ENCODE data around the gene HCN2. TPM values are rescaled to one million over a fixed set of nuclear protein-coding genes. Genes with fewer than 3 reads are reported as not detected.

Gene HCN2
- total RNA-seq, 2 donors from 2014 or later, result 0.14 to 8.5 TPM

DNA sequence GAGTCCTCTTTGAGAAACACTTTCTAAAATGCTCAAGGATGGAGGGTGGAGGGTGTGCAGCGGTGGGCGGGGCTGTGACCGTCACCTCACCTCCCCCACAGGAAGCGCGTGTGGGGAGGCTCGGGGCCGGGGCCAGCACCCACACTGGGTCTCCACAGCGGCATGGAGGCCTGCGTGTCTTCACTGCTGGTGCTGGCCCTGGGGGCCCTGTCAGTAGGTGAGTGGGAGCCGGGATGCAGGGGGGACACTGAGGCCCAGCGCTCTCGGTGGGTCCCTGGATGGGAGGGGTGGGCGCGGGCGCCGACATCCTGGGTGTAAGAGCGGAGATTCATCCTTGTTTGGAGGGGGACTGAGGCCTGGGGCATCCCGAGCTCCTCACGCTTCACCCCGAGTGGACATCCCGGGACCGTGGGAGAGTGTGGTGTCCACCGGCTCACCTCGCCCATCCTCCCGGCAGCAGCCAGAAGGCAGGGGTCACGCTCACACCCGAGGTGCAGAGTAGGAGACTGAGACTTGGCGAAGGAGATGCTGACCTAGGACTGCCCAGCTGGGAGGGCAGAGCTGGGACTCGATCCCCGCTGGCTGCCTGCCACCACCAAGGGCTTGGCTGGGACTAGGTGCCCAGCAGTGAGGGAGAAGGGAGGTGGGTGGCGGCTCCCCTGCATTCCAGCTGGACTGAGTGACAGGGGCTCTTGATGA is 45.6 kb upstream of the HCN2 start, which contains the start of gene GZMM:
TSS of gene GZMM (plus strand) at position 144 of the 699 bp plus-strand sequence. CDS start at position 163, 19 bp downstream.
- DNase-seq (ENCODE audit: low spot score), result no peak
- Histone ChIP-seq H3K4me1 (replicated peaks) (no peaks in the 10 kb centered on the region), H3K27ac (no peak within 1 kb of the TSS), H3K9me3 (no peaks in the 10 kb centered on the region), H3K27me3 (replicated peaks; ENCODE audit: insufficient read depth) (no peaks in the 10 kb centered on the region), H3K4me3 (no peak within 1 kb of the TSS), H3K36me3 (peaks cover 0 to 12% of the 10 kb centered on the region in 2 donors)
- intact Hi-C loops (cut with DNase I), result no loop called here
- TF ChIP-seq POLR2A (IDR thresholded peaks at IDR 0.05) (no peak), POLR2AphosphoS5 (IDR thresholded peaks at IDR 0.05) (no peak), CTCF (IDR thresholded peaks at IDR 0.05) (no peak)
- 61% methylated on average over 31 of the region's 31 CpGs for WGBS

DNA sequence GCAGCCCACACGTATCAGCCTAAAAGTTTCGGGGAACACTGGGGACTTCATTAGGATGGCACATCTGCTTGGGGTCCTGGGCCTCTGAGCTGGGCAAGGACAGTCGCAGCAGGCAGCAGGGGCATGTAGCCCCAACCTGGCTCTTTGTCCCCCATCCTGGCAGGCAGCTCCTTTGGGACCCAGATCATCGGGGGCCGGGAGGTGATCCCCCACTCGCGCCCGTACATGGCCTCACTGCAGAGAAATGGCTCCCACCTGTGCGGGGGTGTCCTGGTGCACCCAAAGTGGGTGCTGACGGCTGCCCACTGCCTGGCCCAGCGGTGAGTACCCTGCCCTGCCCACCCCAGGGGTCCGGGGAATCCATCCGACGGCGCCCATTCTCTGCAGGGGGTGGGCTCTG is 42.6 kb upstream of the HCN2 start:
- Histone ChIP-seq H3K27me3 (replicated peaks; ENCODE audit: insufficient read depth) (no peaks in the 10 kb centered on the region), H3K4me1 (replicated peaks) (no peaks in the 10 kb centered on the region), H3K4me3 (no peak overlapping the region), H3K27ac (no peak overlapping the region), H3K36me3 (no peaks in the 10 kb centered on the region), H3K9me3 (no peaks in the 10 kb centered on the region)
- 81% methylated on average over 14 of the region's 15 CpGs for WGBS
- DNase-seq (ENCODE audit: low spot score), result no peak
- intact Hi-C loops (cut with DNase I), result no loop called here
- TF ChIP-seq POLR2A (IDR thresholded peaks at IDR 0.05) (no peak), CTCF (IDR thresholded peaks at IDR 0.05) (no peak), POLR2AphosphoS5 (IDR thresholded peaks at IDR 0.05) (no peak)

DNA sequence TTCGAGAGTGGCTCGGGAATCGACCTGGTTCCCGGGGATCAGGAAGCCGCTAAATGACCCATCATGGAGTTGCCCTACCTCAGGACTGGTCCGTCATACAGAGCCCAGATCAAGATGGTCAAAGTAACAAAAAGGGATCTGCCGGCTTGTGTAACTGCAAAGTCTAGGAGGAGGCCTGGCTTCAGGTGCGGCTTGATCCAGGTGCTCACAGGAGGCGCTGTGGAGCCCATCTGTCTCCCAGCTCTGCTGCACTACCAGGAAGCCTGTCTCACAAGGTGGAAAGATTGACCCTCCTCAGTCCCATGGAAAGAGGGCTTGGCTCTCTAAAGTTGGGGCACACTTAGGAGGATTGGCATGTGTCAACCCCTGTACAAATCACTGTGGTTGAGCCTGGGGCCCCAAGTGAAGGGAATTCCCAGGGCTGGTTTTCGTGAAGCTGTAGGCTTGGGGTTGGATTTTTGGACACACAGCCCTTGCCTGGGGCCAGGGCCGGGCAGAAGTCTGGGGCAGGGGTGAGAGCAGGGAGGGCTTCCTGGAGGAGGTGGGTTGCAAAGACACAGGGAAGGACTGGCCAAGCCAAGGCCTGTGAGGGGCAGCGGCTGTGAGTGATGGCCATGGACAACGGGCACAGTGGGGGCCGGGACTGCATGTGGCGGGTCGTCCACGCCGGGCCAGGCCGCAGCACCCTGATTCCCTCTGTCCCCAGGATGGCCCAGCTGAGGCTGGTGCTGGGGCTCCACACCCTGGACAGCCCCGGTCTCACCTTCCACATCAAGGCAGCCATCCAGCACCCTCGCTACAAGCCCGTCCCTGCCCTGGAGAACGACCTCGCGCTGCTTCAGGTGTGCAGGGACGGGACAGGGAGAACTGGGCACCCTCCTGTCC is 41.6 kb upstream of the HCN2 start:
- no peak for DNase-seq (ENCODE audit: low spot score)
- 82% methylated on average over 26 of the region's 26 CpGs for WGBS

GRCh38 chr19:548886-549830 is 40.5 kb upstream of the HCN2 start:
- intact Hi-C loops (cut with DNase I), result no loop called here
- 75% methylated on average over 43 of the region's 52 CpGs for WGBS
- no peaks in the 10 kb centered on the region for H3K27me3 ChIP-seq (replicated peaks; ENCODE audit: insufficient read depth)
- TF ChIP-seq POLR2AphosphoS5 (IDR thresholded peaks at IDR 0.05), result no peak
- no peak for TF ChIP-seq CTCF (IDR thresholded peaks at IDR 0.05)
- no peak for TF ChIP-seq POLR2A (IDR thresholded peaks at IDR 0.05)
- H3K4me1 ChIP-seq (replicated peaks), result no peaks in the 10 kb centered on the region
- no peak overlapping the region for H3K27ac ChIP-seq
- no peaks in the 10 kb centered on the region for H3K9me3 ChIP-seq
- DNase-seq (ENCODE audit: low spot score), result no peak
- H3K4me3 ChIP-seq, result no peak overlapping the region
- no peaks in the 10 kb centered on the region for H3K36me3 ChIP-seq

More for the DNA sequence above, 41.6 kb upstream of the HCN2 start:
- Histone ChIP-seq H3K4me3 (no peak overlapping the region), H3K9me3 (no peaks in the 10 kb centered on the region), H3K4me1 (replicated peaks) (no peaks in the 10 kb centered on the region), H3K36me3 (no peaks in the 10 kb centered on the region), H3K27ac (no peak overlapping the region), H3K27me3 (replicated peaks; ENCODE audit: insufficient read depth) (no peaks in the 10 kb centered on the region)
- no peak for TF ChIP-seq POLR2A (IDR thresholded peaks at IDR 0.05)
- TF ChIP-seq CTCF (IDR thresholded peaks at IDR 0.05), result no peak
- no peak for TF ChIP-seq POLR2AphosphoS5 (IDR thresholded peaks at IDR 0.05)
- intact Hi-C loops (cut with DNase I), result no loop called here

All from prostate gland (tissue), 2 donors.